ENCODE results near the gene RFNG. TPM values are rescaled to one million over a fixed set of nuclear protein-coding genes. Genes with fewer than 3 reads are reported as not detected.

Gene RFNG
- total and polyA plus RNA-seq, 2 of the 13 experiments (the other 11 are each of a cell fraction or from before 2014, with no cell fraction given) = 61.4 to 64.0 TPM

- TF ChIP-seq, protein P1, sequence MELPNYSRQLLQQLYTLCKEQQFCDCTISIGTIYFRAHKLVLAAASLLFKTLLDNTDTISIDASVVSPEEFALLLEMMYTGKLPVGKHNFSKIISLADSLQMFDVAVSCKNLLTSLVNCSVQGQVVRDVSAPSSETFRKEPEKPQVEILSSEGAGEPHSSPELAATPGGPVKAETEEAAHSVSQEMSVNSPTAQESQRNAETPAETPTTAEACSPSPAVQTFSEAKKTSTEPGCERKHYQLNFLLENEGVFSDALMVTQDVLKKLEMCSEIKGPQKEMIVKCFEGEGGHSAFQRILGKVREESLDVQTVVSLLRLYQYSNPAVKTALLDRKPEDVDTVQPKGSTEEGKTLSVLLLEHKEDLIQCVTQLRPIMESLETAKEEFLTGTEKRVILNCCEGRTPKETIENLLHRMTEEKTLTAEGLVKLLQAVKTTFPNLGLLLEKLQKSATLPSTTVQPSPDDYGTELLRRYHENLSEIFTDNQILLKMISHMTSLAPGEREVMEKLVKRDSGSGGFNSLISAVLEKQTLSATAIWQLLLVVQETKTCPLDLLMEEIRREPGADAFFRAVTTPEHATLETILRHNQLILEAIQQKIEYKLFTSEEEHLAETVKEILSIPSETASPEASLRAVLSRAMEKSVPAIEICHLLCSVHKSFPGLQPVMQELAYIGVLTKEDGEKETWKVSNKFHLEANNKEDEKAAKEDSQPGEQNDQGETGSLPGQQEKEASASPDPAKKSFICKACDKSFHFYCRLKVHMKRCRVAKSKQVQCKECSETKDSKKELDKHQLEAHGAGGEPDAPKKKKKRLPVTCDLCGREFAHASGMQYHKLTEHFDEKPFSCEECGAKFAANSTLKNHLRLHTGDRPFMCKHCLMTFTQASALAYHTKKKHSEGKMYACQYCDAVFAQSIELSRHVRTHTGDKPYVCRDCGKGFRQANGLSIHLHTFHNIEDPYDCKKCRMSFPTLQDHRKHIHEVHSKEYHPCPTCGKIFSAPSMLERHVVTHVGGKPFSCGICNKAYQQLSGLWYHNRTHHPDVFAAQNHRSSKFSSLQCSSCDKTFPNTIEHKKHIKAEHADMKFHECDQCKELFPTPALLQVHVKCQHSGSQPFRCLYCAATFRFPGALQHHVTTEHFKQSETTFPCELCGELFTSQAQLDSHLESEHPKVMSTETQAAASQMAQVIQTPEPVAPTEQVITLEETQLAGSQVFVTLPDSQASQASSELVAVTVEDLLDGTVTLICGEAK (IDR thresholded peaks at IDR 0.05) = no peak
- TF ChIP-seq, protein P1 (CRISPR knock-in tag; IDR thresholded peaks at IDR 0.05) = no peak
- TF ChIP-seq, protein P2, sequence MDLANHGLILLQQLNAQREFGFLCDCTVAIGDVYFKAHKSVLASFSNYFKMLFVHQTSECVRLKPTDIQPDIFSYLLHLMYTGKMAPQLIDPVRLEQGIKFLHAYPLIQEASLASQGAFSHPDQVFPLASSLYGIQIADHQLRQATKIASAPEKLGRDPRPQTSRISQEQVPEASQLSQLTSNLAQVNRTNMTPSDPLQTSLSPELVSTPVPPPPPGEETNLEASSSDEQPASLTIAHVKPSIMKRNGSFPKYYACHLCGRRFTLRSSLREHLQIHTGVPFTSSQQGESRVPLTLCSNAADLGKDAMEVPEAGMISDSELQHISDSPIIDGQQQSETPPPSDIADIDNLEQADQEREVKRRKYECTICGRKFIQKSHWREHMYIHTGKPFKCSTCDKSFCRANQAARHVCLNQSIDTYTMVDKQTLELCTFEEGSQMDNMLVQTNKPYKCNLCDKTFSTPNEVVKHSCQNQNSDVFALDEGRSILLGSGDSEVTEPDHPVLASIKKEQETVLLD (CRISPR knock-in tag; IDR thresholded peaks at IDR 0.05; ENCODE audit: low read depth) = no peak
- no peak for TF ChIP-seq ZNF143 (CRISPR knock-in tag; IDR thresholded peaks at IDR 0.05)
- TF ChIP-seq ZNF510 (CRISPR knock-in tag; IDR thresholded peaks at IDR 0.05; ENCODE audit: low read depth) = no peak
- no peak for TF ChIP-seq PLRG1 (conservative IDR thresholded peaks at IDR 0.05)
- TF ChIP-seq, protein P3, sequence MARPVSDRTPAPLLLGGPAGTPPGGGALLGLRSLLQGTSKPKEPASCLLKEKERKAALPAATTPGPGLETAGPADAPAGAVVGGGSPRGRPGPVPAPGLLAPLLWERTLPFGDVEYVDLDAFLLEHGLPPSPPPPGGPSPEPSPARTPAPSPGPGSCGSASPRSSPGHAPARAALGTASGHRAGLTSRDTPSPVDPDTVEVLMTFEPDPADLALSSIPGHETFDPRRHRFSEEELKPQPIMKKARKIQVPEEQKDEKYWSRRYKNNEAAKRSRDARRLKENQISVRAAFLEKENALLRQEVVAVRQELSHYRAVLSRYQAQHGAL (CRISPR knock-in tag; IDR thresholded peaks at IDR 0.05; ENCODE audit: not compliant biosample characterization) = no peak
- 0 out of 2 replicates have a peak, but pooled peaks have one; percentile 7 for TF ChIP-seq ZNF768 (CRISPR knock-in tag; IDR thresholded peaks at IDR 0.05)
- TF ChIP-seq ZNF441 (CRISPR knock-in tag; IDR thresholded peaks at IDR 0.05; ENCODE audit: borderline replicate concordance) = no peak
- TF ChIP-seq MATR3 (CRISPR knock-in tag; IDR thresholded peaks at IDR 0.05) = no peak
- no peak for TF ChIP-seq TAF15 (IDR thresholded peaks at IDR 0.05; ENCODE audit: low read depth, low read length, poor library complexity, severe bottlenecking)
- TF ChIP-seq YEATS2 (CRISPR knock-in tag; IDR thresholded peaks at IDR 0.05; ENCODE audit: borderline replicate concordance) = no peak
- TF ChIP-seq HMG20A (CRISPR knock-in tag; IDR thresholded peaks at IDR 0.05; ENCODE audit: borderline replicate concordance) = no peak
- no peak for TF ChIP-seq ZNF256 (CRISPR knock-in tag; conservative IDR thresholded peaks at IDR 0.05)
- TF ChIP-seq ZNF7 (CRISPR knock-in tag; IDR thresholded peaks at IDR 0.05) = no peak
- no peak for TF ChIP-seq BRD4 (CRISPR knock-in tag; IDR thresholded peaks at IDR 0.05)
- TF ChIP-seq HNRNPUL1 (IDR thresholded peaks at IDR 0.05; ENCODE audit: low read depth, low read length) = no peak
- TF ChIP-seq ZMYM3 (CRISPR knock-in tag; IDR thresholded peaks at IDR 0.05) = no peak
- no peak for TF ChIP-seq GTF3A (CRISPR knock-in tag; conservative IDR thresholded peaks at IDR 0.05)
- TF ChIP-seq SP2 (CRISPR knock-in tag; IDR thresholded peaks at IDR 0.05) = 0 out of 2 replicates have a peak, but pooled peaks have one; percentile 34
- no peak for TF ChIP-seq ELF3 (CRISPR knock-in tag; IDR thresholded peaks at IDR 0.05)
Observed at GRCh38 chr17:82080048-82080788, 28.6 kb upstream of the RFNG start (continued).
